GM10248 (cell line): ENCODE measurements around the gene HCAR1.
"Not testable (repeated sequence)": the region's sequence is repeated elsewhere in the genome, so short reads cannot be mapped to it uniquely, and the experiment has no call there.

ENCODE experiments used
- CTCF ChIA-PET: fragments of 300-600 bp; sonication (Branson Sonifier 250); formaldehyde crosslinking; extraction: SDS; loops from one replicate; lab custom pipeline; 2021; ENCODE audit warnings: antibody characterized with exemption; lab: Yijun Ruan, JAX
- POLR2A ChIA-PET: fragments of 350-650 bp; sonication (Branson Sonifier 250); formaldehyde crosslinking; extraction: SDS; loops from one replicate; lab custom pipeline; 2020; ENCODE audit warnings: antibody characterized with exemption; lab: Yijun Ruan, JAX
- DNase-seq: peaks from one replicate; pipeline ENCODE4 v3.0.0; 2012; ENCODE audit errors: extremely low spot score
- TF ChIP-seq, protein P1 (sequence below): IDR thresholded peaks from 2 replicates; pipeline ENCODE4 v1.5.1; 2012; ENCODE audit warnings: mild to moderate bottlenecking, low read depth; ENCODE audit errors: extremely low read depth, missing control alignments, control extremely low read depth

HCAR1 gene

DNA sequence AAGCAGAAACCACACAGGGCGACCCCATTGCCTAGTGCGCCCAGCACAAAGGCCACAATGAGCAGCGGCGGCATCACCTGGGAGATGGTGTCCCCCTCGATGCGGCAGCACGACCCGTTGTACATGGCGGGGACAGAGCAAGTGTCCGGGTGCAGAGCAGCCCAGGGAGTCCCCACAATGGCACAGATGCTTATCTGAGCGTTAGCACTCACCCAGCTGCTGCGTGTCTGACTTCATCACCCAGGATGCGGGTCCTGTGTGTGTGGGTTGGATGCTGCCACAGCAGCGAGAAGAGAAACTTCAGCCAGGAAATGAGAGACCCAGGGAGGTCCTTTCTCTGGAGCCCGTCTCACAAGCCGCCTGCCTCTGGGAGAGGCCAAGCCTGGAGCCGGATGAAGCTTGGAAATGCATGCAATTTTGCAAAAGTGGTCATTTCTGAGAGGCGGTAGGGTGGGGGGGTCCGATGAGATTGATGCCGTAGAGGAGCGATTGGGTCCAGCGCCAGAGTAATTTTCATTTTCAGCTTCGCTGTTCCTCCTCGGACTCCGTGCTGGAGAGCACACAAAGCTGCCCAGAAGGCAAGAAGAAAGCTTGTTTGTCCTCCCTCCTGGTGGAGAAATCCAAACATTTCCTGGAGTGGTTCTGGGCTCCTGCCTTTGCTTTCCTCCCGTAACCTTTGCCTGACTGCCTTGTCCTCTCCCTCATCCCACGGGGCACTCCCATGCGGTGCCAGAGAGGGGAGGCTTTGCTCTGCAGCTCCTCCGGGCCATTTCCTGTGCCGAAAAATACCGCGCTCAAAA, at the start of gene HCAR1:
Gene HCAR1, minus strand, starts transcription at position 630 of the 800 bp plus-strand sequence. Its CDS starts 505 bp downstream, at position 125.
- DNase-seq, result no peak
- ChIA-PET POLR2A (no interaction called here), CTCF (no interaction called here)
- TF ChIP-seq, protein P1, sequence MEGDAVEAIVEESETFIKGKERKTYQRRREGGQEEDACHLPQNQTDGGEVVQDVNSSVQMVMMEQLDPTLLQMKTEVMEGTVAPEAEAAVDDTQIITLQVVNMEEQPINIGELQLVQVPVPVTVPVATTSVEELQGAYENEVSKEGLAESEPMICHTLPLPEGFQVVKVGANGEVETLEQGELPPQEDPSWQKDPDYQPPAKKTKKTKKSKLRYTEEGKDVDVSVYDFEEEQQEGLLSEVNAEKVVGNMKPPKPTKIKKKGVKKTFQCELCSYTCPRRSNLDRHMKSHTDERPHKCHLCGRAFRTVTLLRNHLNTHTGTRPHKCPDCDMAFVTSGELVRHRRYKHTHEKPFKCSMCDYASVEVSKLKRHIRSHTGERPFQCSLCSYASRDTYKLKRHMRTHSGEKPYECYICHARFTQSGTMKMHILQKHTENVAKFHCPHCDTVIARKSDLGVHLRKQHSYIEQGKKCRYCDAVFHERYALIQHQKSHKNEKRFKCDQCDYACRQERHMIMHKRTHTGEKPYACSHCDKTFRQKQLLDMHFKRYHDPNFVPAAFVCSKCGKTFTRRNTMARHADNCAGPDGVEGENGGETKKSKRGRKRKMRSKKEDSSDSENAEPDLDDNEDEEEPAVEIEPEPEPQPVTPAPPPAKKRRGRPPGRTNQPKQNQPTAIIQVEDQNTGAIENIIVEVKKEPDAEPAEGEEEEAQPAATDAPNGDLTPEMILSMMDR, result no peak

GRCh38 chr12:122757568-122757967, 26.9 kb upstream of the HCAR1 start:
- no peak for DNase-seq
- CTCF ChIA-PET, result interaction anchor here (1.3 to 2.1 kb wide), 3 partner anchors 15 to 121 kb away, joined by 3 to 6 read pairs (median 4); no protein-coding TSS in a partner anchor
- TF ChIP-seq, protein P1, result no peak
- POLR2A ChIA-PET, result no interaction called here

- CTCF ChIA-PET, result interaction anchor here (0.7 kb wide), 1 partner anchor 39 kb away, joined by 3 read pairs; no protein-coding TSS in a partner anchor
Measured at GRCh38 chr12:122754790-122755189, 24.1 kb upstream of the HCAR1 start.

GRCh38 chr12:122753319-122753650, 22.6 kb upstream of the HCAR1 start:
- ChIA-PET CTCF (interaction anchor here (0.6 to 3.1 kb wide), 13 partner anchors 9 to 152 kb away, joined by 3 to 34 read pairs (median 3); no protein-coding TSS in a partner anchor), POLR2A (no interaction called here)
- TF ChIP-seq, protein P1, result no peak
- DNase-seq, result no peak

More at GRCh38 chr12:122754790-122755189, 24.1 kb upstream of the HCAR1 start:
- no peak for DNase-seq
- TF ChIP-seq, protein P1, result no peak
- POLR2A ChIA-PET, result no interaction called here

DNA sequence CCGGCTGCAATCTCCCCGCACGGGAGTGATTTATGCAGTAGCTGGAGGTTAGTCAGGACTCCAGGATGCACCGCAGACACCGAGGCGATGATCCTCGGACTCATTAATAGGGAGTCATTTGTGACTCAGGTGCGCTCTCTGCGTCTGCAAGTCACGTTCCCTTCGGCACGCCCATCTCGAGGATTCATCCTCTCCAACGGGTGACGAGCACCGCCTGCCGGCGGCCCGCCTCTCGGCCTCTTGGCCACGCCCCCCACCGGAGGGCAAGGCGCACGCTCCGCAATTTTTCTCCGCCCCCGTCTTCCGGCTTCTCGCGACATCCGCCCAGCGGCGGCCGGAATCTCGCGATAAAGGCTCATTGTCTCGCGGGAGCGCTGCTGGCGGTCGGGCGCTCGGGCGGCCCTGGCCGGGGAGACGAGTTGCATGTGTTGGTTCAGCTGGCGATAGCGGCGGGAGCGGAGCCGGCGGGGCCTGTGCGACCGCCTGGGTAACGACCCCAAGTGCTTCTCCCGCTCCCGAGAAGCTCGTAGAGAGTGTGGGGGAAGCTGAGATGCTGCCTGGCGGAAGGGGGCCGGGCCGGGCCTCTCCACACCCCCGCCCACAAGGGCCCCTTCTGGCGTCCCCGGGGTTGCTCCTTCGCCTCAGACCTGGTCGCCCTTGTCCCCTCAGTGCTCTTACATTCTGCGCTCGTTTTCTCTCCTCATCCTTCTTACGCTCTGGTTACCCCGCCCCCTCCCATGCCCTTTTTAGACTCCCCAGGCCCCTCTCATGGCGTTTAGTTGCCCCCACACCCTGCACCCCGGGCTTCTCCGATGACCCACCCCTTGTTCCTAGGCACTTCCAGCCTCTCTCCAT, 22.0 kb upstream of the HCAR1 start, which contains the start of gene DENR:
Gene DENR, plus strand, starts transcription at position 361 of the 855 bp plus-strand sequence. CDS start 878 bp downstream, outside the sequence.
- TF ChIP-seq, protein P1, result peak; percentile 95
- peak; percentile 96 for DNase-seq
- CTCF ChIA-PET, result interaction anchor here (0.6 to 3.1 kb wide), 11 partner anchors 10 to 152 kb away, joined by 3 to 34 read pairs (median 4); no protein-coding TSS in a partner anchor
- POLR2A ChIA-PET, result no interaction called here

DNA sequence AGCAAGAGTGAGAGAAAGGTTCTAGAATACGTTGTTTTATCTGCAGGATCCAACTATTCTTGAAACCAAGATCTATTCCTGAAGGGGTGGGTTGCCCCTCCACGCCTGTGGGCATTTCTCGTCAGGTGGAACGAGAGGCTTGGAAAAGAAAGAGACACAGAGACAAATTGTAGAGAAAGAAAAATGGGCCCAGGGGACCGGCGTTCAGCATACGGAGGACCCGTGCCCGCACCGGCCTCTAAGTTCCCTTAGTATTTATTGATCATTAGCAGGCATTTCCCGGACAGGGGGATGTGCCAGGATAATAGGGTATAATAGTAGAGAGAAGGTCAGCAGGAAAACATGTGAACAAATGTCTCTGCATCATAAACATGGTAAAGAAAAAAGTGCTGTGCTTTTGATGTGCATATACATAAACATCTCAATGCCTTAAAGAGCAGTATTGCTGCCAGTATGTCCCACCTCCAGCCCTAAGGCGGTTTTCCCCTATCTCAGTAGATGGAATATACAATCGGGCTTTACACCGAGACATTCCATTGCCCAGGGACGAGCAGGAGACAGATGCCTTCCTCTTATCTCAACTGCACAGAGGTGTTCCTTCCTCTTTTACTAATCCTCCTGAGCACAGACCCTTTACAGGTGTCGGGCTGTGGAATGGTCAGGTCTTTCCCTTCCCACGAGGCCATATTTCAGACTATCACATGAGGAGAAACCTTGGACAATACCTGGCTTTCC, 20.3 kb upstream of the HCAR1 start:
- CTCF ChIA-PET, DNase-seq, POLR2A ChIA-PET: not testable (repeated sequence)
